HepG2 (cell line): ENCODE measurements around the gene BBS1. TPM values are rescaled to one million over a fixed set of nuclear protein-coding genes. Genes with fewer than 3 reads are reported as not detected.
A peak's percentile ranks its signal among the peaks of the same experiment; 100 is the strongest.

Experiments
- AGO2 ChIP-seq: fragments of 200-400 bp; formaldehyde crosslinking; optimal IDR thresholded peaks from 2 replicates; pipeline ENCODE3; 2017; ENCODE audit warnings: mild to moderate bottlenecking, low read depth, low read length, moderate library complexity
- CCDC6 ChIP-seq: sonication (generic); formaldehyde crosslinking; IDR thresholded peaks from 2 replicates; pipeline ENCODE4 v1.8.1; 2022; ENCODE audit warnings: mild to moderate bottlenecking, missing genetic modification reagents, moderate library complexity
- FOXC1 ChIP-seq: sonication (generic); formaldehyde crosslinking; IDR thresholded peaks from 2 replicates; pipeline ENCODE4 v1.8.0; 2022; ENCODE audit warnings: mild to moderate bottlenecking, missing genetic modification reagents, borderline replicate concordance
- GATAD2A ChIP-seq: IDR thresholded peaks from 2 replicates; pipeline ENCODE4 v1.6.1; 2016
- MBD4 ChIP-seq: IDR thresholded peaks from 2 replicates; pipeline ENCODE4 v1.6.1; 2012; ENCODE audit warnings: low read length, inconsistent platforms, borderline replicate concordance
- MED13 ChIP-seq: sonication (generic); formaldehyde crosslinking; IDR thresholded peaks from 2 replicates; pipeline ENCODE4 v1.5.0; 2020; ENCODE audit warnings: missing genetic modification reagents
- MTA1 ChIP-seq: sonication (generic); formaldehyde crosslinking; IDR thresholded peaks from 2 replicates; pipeline ENCODE4 v1.4.0; 2020; ENCODE audit warnings: missing genetic modification reagents, mild to moderate bottlenecking, borderline replicate concordance
- PHF8 ChIP-seq: sonication (generic); formaldehyde crosslinking; IDR thresholded peaks from 2 replicates; pipeline ENCODE4 v1.5.0; 2020; ENCODE audit warnings: missing genetic modification reagents
- POLR2AphosphoS2 ChIP-seq: IDR thresholded peaks from 2 replicates; pipeline ENCODE4 v1.6.1; 2011; ENCODE audit warnings: low read depth, low read length, improper control_type of control experiment
- RBM22 ChIP-seq: fragments of 200-400 bp; formaldehyde crosslinking; optimal IDR thresholded peaks from 2 replicates; pipeline ENCODE3; 2017; ENCODE audit warnings: mild to moderate bottlenecking, low read length, moderate library complexity
- SCMH1 ChIP-seq: sonication (generic); formaldehyde crosslinking; IDR thresholded peaks from 2 replicates; pipeline ENCODE4 v1.9.0; 2021; ENCODE audit warnings: missing genetic modification reagents, mild to moderate bottlenecking, borderline replicate concordance
- UBTF ChIP-seq: sonication (generic); formaldehyde crosslinking; IDR thresholded peaks from 2 replicates; pipeline ENCODE4 v1.4.0; 2020; ENCODE audit warnings: mild to moderate bottlenecking, missing genetic modification reagents
- ZBTB8A ChIP-seq: sonication (generic); formaldehyde crosslinking; IDR thresholded peaks from 2 replicates; pipeline ENCODE4 v1.4.0; 2020; ENCODE audit warnings: mild to moderate bottlenecking, low read depth, missing genetic modification reagents, borderline replicate concordance
- ZNF224 ChIP-seq: sonication (generic); formaldehyde crosslinking; IDR thresholded peaks from 2 replicates; pipeline ENCODE4 v1.5.0; 2020; ENCODE audit warnings: mild to moderate bottlenecking, missing genetic modification reagents
- ZNF296 ChIP-seq: sonication (generic); formaldehyde crosslinking; conservative IDR thresholded peaks from 2 replicates; pipeline ENCODE4 v1.5.0; 2020; ENCODE audit warnings: mild to moderate bottlenecking, missing genetic modification reagents
- ZNF552 ChIP-seq: sonication (generic); formaldehyde crosslinking; IDR thresholded peaks from 2 replicates; pipeline ENCODE4 v1.9.0; 2022; ENCODE audit warnings: missing genetic modification reagents, mild to moderate bottlenecking, borderline replicate concordance
- ZNF563 ChIP-seq: sonication (generic); formaldehyde crosslinking; IDR thresholded peaks from 2 replicates; pipeline ENCODE4 v1.8.0; 2022; ENCODE audit warnings: mild to moderate bottlenecking, moderate library complexity, missing genetic modification reagents
- ZNF589 ChIP-seq: sonication (generic); formaldehyde crosslinking; conservative IDR thresholded peaks from 2 replicates; pipeline ENCODE4 v1.8.0; 2022; ENCODE audit warnings: mild to moderate bottlenecking, moderate library complexity, missing genetic modification reagents
- ZNF75D ChIP-seq: sonication (generic); formaldehyde crosslinking; IDR thresholded peaks from 2 replicates; pipeline ENCODE4 v1.8.1; 2023; ENCODE audit warnings: missing genetic modification reagents, mild to moderate bottlenecking, borderline replicate concordance
- ZNF816 ChIP-seq: sonication (generic); formaldehyde crosslinking; IDR thresholded peaks from 2 replicates; pipeline ENCODE4 v1.8.0; 2022; ENCODE audit warnings: missing genetic modification reagents, mild to moderate bottlenecking, borderline replicate concordance
- ZNF839 ChIP-seq: sonication (generic); formaldehyde crosslinking; IDR thresholded peaks from 2 replicates; pipeline ENCODE4 v1.4.0; 2020; ENCODE audit warnings: missing genetic modification reagents, mild to moderate bottlenecking, borderline replicate concordance
- ZSCAN29 ChIP-seq: sonication (generic); formaldehyde crosslinking; conservative IDR thresholded peaks from 2 replicates; pipeline ENCODE4 v1.4.0; 2020; ENCODE audit warnings: mild to moderate bottlenecking, missing genetic modification reagents
- polyA plus RNA-seq, 8 experiments: library from polyadenylated mRNA; depleted of rRNA in 3 of 8; stranded (reverse) in 7 of 8; unstranded in 1 of 8; fragments of >200 nt; fragmentation: Illumina TruSeq in 4 of 8; extraction: Trizol in 4 of 8; gene quantifications; 2 replicates each; pipeline versions ENCODE4 v1.2.1 to v1.2.3, GENCODE V29; 2011 to 2016; ENCODE audit warnings: low read depth in 4 of 8, missing spikeins in 1 of 8, mixed read lengths in 1 of 8; ENCODE audit not compliant: insufficient read depth in 1 of 8
- total RNA-seq, 5 experiments: library from RNA; depleted of rRNA; stranded (reverse); fragments of >200 nt; fragmentation: Illumina TruSeq; extraction: Trizol; gene quantifications; 2 replicates each; pipeline ENCODE4 v1.2.3, GENCODE V29; 2016; ENCODE audit warnings: low read depth in 1 of 5
- TF ChIP-seq, protein P1 (sequence below): sonication (generic); formaldehyde crosslinking; IDR thresholded peaks from 2 replicates; pipeline ENCODE4 v1.4.0; 2020; ENCODE audit warnings: missing genetic modification reagents

Gene BBS1
- total and polyA plus RNA-seq, 2 of the 13 experiments (the other 11 are each of a cell fraction or from before 2014, with no cell fraction given): 11.7 to 14.1 TPM

DNA sequence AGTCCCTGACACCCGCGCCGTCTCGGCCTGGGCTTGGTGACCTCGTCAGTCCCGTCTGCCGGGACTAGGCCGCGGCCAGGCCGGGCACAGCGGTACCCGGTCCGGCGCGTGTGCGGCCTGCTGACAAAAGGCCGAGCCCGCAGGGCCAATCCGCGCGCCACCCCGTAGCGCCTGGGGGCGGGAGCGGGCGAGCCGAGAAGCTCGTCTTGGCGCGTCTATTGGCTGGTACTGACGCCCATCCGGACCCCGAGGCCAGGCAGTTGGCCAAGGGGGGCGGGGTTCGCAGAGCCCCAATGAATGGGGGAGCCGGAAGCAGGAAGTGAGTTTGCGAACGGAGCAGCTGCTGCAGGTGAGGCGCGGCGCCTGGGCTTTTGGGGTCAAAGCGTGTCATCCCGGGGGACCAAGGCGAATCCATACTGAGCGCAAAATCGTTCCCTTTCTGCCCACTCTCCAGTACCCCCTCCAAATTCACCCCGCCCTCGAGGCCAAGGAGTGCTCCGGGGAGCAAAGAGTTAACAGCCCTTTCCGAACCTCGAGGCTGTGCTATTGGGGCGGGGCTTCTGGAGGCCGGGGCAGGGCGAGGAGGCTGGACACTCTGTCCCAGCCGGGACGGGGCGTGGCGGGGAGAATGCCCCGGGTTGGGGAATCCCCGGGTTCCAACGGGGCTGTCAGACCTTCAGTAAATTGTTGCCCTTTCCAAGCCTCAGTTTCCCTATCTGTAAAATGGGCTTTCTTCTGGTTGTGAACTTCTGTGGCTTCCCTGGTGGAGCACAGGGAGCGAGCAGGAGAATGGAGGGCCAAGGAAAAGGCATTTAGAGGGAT, 30.1 kb upstream of the BBS1 start, which contains the start of gene DPP3 (continued):
- TF ChIP-seq, protein P1, sequence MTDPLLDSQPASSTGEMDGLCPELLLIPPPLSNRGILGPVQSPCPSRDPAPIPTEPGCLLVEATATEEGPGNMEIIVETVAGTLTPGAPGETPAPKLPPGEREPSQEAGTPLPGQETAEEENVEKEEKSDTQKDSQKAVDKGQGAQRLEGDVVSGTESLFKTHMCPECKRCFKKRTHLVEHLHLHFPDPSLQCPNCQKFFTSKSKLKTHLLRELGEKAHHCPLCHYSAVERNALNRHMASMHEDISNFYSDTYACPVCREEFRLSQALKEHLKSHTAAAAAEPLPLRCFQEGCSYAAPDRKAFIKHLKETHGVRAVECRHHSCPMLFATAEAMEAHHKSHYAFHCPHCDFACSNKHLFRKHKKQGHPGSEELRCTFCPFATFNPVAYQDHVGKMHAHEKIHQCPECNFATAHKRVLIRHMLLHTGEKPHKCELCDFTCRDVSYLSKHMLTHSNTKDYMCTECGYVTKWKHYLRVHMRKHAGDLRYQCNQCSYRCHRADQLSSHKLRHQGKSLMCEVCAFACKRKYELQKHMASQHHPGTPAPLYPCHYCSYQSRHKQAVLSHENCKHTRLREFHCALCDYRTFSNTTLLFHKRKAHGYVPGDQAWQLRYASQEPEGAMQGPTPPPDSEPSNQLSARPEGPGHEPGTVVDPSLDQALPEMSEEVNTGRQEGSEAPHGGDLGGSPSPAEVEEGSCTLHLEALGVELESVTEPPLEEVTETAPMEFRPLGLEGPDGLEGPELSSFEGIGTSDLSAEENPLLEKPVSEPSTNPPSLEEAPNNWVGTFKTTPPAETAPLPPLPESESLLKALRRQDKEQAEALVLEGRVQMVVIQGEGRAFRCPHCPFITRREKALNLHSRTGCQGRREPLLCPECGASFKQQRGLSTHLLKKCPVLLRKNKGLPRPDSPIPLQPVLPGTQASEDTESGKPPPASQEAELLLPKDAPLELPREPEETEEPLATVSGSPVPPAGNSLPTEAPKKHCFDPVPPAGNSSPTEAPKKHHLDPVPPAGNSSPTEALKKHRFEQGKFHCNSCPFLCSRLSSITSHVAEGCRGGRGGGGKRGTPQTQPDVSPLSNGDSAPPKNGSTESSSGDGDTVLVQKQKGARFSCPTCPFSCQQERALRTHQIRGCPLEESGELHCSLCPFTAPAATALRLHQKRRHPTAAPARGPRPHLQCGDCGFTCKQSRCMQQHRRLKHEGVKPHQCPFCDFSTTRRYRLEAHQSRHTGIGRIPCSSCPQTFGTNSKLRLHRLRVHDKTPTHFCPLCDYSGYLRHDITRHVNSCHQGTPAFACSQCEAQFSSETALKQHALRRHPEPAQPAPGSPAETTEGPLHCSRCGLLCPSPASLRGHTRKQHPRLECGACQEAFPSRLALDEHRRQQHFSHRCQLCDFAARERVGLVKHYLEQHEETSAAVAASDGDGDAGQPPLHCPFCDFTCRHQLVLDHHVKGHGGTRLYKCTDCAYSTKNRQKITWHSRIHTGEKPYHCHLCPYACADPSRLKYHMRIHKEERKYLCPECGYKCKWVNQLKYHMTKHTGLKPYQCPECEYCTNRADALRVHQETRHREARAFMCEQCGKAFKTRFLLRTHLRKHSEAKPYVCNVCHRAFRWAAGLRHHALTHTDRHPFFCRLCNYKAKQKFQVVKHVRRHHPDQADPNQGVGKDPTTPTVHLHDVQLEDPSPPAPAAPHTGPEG: no peak
- 0 out of 2 replicates have a peak, but pooled peaks have one; percentile 18 for TF ChIP-seq ZNF552 (CRISPR knock-in tag)
- peak; percentile 56; the same call in 1 of the 2 replicates for TF ChIP-seq FOXC1 (CRISPR knock-in tag)
- no peak for TF ChIP-seq GATAD2A
- no peak for TF ChIP-seq ZNF224
- no peak for TF ChIP-seq MED13 (CRISPR knock-in tag)
- peak; percentile 87; the same call in 1 of the 2 replicates for TF ChIP-seq ZNF563 (CRISPR knock-in tag)
- TF ChIP-seq POLR2AphosphoS2: no peak
- no peak for TF ChIP-seq ZNF75D (CRISPR knock-in tag)
- peak; percentile 98 for TF ChIP-seq CCDC6 (CRISPR knock-in tag)
- TF ChIP-seq ZNF816 (CRISPR knock-in tag): no peak
- peak; percentile 58 for TF ChIP-seq AGO2
- no peak for TF ChIP-seq ZSCAN29 (CRISPR knock-in tag)
- TF ChIP-seq UBTF: peak; percentile 94
- no peak for TF ChIP-seq SCMH1 (CRISPR knock-in tag)
- no peak for TF ChIP-seq RBM22
- TF ChIP-seq MTA1: no peak; the same call in 1 of the 2 replicates
- TF ChIP-seq ZNF589 (CRISPR knock-in tag): peak; percentile 82
- no peak for TF ChIP-seq ZNF839 (CRISPR knock-in tag)
- TF ChIP-seq PHF8 (CRISPR knock-in tag): peak; percentile 99
- no peak for TF ChIP-seq MBD4
- TF ChIP-seq ZNF296 (CRISPR knock-in tag): peak; percentile 88
- TF ChIP-seq ZBTB8A (CRISPR knock-in tag): no peak
